ENCODE measurements around the gene CACNB2.

The CACNB2 gene

GRCh38 chr10:18313140-18313530 lies 172.9 kb downstream of the CACNB2 start:
- Histone ChIP-seq H3K27ac (no peak overlapping the region), H3K9me3 (no peaks in the 10 kb centered on the region), H3K4me1 (ENCODE audit: control insufficient read depth in 1 of 2, insufficient read depth in 1 of 2, low read depth in 1 of 2, low read length in 1 of 2) (no peaks in the 10 kb centered on the region), H3K27me3 (no peaks in the 10 kb centered on the region), H3K4me3 (ENCODE audit: low read depth in 1 of 2, low read length in 1 of 2) (no peak overlapping the region), H3K36me3 (no peaks in the 10 kb centered on the region)
- TF ChIP-seq CTCF (IDR thresholded peaks at IDR 0.05): no peak

- no peaks in the 10 kb centered on the region for H3K9me3 ChIP-seq
- H3K4me1 ChIP-seq (ENCODE audit: control insufficient read depth in 1 of 2, insufficient read depth in 1 of 2, low read depth in 1 of 2, low read length in 1 of 2): no peaks in the 10 kb centered on the region
- H3K27ac ChIP-seq: no peak overlapping the region
- no peak for TF ChIP-seq CTCF (IDR thresholded peaks at IDR 0.05)
- no peaks in the 10 kb centered on the region for H3K36me3 ChIP-seq
- no peaks in the 10 kb centered on the region for H3K27me3 ChIP-seq
- no peak overlapping the region for H3K4me3 ChIP-seq (ENCODE audit: low read depth in 1 of 2, low read length in 1 of 2)
Observed at GRCh38 chr10:18313626-18314025, 173.4 kb downstream of the CACNB2 start.

- Histone ChIP-seq H3K4me3 (ENCODE audit: low read depth in 1 of 2, low read length in 1 of 2) (no peak overlapping the region), H3K36me3 (no peaks in the 10 kb centered on the region), H3K27me3 (no peaks in the 10 kb centered on the region), H3K27ac (no peak overlapping the region), H3K9me3 (no peaks in the 10 kb centered on the region), H3K4me1 (ENCODE audit: control insufficient read depth in 1 of 2, insufficient read depth in 1 of 2, low read depth in 1 of 2, low read length in 1 of 2) (no peaks in the 10 kb centered on the region)
- no peak for TF ChIP-seq CTCF (IDR thresholded peaks at IDR 0.05)
Observed at GRCh38 chr10:18319628-18320027, 179.4 kb downstream of the CACNB2 start.

- TF ChIP-seq CTCF (IDR thresholded peaks at IDR 0.05): no peak
- H3K27ac ChIP-seq: no peak overlapping the region
- H3K4me3 ChIP-seq (ENCODE audit: low read depth in 1 of 2, low read length in 1 of 2): no peak overlapping the region
- H3K4me1 ChIP-seq (ENCODE audit: control insufficient read depth in 1 of 2, insufficient read depth in 1 of 2, low read depth in 1 of 2, low read length in 1 of 2): no peaks in the 10 kb centered on the region
- H3K9me3 ChIP-seq: no peaks in the 10 kb centered on the region
- H3K36me3 ChIP-seq: no peaks in the 10 kb centered on the region
- no peaks in the 10 kb centered on the region for H3K27me3 ChIP-seq
Observed at GRCh38 chr10:18321371-18321770, 181.1 kb downstream of the CACNB2 start.

GRCh38 chr10:18323916-18324315 lies 183.7 kb downstream of the CACNB2 start:
- no peaks in the 10 kb centered on the region for H3K9me3 ChIP-seq
- H3K36me3 ChIP-seq: no peaks in the 10 kb centered on the region
- no peaks in the 10 kb centered on the region for H3K4me1 ChIP-seq (ENCODE audit: control insufficient read depth in 1 of 2, insufficient read depth in 1 of 2, low read depth in 1 of 2, low read length in 1 of 2)
- H3K4me3 ChIP-seq (ENCODE audit: low read depth in 1 of 2, low read length in 1 of 2): no peak overlapping the region
- TF ChIP-seq CTCF (IDR thresholded peaks at IDR 0.05): no peak
- no peaks in the 10 kb centered on the region for H3K27me3 ChIP-seq
- no peak overlapping the region for H3K27ac ChIP-seq

- no peaks in the 10 kb centered on the region for H3K36me3 ChIP-seq
- H3K4me1 ChIP-seq (ENCODE audit: control insufficient read depth in 1 of 2, insufficient read depth in 1 of 2, low read depth in 1 of 2, low read length in 1 of 2): no peaks in the 10 kb centered on the region
- no peak overlapping the region for H3K27ac ChIP-seq
- no peak overlapping the region for H3K4me3 ChIP-seq (ENCODE audit: low read depth in 1 of 2, low read length in 1 of 2)
- no peaks in the 10 kb centered on the region for H3K27me3 ChIP-seq
- no peak for TF ChIP-seq CTCF (IDR thresholded peaks at IDR 0.05)
- H3K9me3 ChIP-seq: no peaks in the 10 kb centered on the region
Observed at GRCh38 chr10:18325410-18325809, 185.2 kb downstream of the CACNB2 start.
